Fibroblast of gingiva (primary cell): ENCODE results near the gene ADAMTS2.
"Not testable (repeated sequence)": the region's sequence is repeated elsewhere in the genome, so short reads cannot be mapped to it uniquely, and the experiment has no call there.

Experiments used
- DNase-seq: peaks from one replicate; pipeline ENCODE4 v3.0.0-alpha.2; 2011; ENCODE audit warnings: low read depth

ADAMTS2 gene

DNA sequence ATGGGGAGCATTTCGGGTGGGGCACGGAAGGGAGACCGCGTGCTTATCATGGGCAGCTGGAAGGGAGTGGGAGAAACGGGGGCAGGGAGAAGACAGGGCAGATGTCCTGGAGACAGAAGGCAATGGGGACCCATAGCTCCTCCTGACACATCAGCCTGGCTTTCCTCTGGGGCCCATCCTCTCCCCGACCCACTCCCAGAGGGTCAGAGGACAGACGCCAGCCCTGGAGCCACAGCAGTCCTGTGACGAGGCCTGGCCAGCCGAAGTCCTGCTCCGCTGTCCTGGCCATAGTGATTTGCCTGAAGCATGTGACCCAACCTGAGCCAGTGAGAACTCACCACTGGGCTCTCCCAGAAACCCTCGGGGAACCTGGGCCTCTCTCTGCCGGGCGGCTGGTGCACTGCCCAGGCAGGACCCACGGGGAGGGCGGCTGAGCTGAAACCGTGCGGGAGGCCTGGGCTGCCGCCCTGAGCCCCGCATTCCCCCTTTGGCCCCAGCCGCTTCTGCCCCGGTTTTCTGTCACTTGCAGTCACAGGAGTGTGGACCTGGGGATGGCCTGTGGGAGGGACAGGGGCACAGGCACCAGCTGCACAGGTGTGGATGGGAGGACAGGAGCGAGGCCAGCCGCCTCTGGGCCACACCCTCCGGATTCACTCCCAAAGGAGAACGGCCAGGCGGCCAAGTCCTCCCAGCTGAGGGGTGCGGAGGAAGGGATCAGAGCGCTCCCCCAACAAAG, 19.8 kb downstream of the ADAMTS2 start:
- no peak for DNase-seq

DNA sequence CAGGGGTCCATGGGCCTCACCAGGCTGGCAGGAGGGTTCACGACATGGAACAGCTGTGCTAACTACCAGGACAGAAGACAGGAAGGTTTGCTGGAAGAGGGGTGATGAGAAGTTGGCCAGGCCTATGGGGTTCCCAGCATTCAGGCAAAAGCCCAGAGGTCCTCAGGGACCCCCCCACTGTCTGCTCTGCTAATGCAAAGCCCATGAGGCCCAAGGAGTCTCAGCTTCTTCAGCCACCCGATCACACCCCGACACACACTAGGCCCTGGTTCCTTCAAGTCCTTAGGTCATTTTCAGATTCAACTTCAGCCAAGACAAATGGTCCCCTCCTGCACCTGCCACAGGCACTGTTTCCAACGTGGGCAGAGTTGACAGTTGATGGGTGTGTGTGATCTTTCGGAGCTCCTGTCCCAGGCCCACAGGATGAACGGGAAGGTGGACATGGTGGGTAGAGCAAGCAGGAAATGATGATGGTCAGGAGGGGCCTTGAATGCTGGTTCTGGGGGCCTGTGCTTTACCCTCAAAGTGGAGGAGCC, 20.4 kb downstream of the ADAMTS2 start:
- DNase-seq = no peak

DNA sequence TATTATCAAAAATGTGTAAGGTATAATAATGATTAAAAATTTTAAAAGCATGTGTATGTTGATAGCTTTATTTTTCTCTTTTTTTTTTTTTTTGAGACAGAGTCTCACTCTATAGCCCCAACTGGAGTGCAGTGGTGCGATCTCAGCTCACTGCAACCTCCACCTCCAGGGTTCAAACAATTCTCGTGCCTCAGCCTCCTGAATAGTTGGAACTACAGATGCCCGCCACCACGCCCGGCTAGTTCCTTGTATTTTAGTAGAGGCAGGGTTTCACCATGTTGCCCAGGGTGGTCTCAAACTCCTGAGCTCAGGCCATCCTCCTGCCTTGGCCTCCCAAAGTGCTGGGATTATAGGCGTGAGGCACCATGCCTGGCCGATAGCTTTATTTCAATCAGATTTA, 20.9 kb downstream of the ADAMTS2 start:
- not testable (repeated sequence) for DNase-seq

DNA sequence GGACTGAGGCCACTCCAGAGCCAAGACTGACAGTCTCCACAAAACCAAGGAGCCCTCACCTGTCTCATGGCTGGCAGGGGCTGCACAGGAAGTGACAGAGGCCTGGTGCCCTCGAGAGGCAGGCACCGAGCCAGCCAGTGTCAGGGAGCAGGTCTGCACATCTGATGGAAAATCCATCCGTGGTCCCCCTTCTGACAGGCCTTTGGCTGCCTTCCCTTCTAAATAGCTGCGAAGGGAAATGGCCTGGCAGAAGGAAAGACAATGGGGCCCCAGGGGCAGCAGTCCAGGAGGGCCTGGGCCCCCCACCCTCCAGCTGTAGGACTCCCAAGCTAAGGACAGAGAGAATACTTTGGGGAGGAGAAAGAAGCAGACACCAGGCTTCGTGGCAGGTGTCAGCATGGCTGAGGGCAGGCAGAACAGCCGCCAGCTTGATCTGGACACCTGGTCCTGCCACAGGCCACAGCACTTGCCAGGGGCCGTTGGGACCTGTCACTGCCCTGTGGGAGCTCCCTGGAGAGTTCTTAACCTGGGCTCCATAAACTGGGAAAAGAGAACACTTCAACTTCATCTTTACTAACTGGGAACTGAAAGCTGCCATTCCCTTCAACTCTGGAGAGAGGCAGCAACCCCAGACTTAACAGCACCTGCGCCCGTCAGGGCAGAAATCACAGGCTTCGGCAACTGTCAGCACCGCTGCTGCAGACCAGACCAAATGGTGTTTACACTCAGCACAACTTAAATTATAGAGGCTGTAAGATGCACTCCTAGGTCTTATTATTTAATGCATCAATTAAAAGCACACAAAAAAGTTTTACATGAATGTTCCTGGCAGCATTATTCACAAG, 22.0 kb downstream of the ADAMTS2 start:
- DNase-seq = no peak

DNA sequence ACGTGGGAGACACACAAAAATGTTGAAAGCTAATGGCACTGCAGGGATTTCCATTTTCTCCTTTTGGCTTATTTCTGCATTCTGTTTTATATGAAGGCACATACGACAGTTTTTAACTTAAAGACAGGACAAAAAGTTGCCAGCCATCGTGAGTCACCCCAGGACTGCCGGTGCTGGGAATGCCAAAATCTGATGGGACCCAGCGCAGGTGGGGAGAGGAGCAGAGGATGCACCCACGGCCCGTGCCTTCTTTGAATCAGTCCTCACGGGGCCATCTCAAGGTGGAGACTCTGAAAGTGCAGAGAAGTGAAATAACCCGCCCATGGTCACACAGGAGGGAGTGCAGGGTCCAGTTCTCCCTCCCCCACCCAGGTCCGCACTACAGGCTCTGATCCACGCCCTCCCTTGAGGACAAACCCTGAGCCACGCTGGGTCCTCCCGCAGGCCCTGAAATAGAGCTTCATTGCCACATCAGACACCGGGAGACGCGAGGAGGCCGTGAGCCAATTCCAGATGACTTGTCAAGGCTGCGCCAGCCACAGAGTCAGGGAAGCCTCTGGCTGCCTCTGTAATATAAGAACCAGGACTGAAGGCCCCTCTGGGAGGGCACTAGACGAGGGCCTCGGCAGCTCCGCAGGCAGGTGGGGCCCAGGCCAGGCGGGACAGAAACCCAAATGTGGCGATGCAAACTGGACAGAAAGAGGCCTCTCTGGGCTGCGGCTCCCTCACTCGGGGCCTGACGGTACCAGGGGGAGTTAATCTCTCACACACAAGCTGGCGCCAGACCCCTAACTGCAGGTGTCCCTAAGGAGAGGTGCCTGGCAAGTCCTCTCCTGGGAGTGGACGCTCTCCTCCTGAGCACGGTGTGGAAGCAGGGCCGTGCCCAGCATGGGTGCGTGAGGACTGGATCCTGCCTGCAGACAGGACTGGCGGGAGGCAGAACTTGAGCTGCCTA, 22.9 kb downstream of the ADAMTS2 start:
- DNase-seq = peak; percentile 54

DNA sequence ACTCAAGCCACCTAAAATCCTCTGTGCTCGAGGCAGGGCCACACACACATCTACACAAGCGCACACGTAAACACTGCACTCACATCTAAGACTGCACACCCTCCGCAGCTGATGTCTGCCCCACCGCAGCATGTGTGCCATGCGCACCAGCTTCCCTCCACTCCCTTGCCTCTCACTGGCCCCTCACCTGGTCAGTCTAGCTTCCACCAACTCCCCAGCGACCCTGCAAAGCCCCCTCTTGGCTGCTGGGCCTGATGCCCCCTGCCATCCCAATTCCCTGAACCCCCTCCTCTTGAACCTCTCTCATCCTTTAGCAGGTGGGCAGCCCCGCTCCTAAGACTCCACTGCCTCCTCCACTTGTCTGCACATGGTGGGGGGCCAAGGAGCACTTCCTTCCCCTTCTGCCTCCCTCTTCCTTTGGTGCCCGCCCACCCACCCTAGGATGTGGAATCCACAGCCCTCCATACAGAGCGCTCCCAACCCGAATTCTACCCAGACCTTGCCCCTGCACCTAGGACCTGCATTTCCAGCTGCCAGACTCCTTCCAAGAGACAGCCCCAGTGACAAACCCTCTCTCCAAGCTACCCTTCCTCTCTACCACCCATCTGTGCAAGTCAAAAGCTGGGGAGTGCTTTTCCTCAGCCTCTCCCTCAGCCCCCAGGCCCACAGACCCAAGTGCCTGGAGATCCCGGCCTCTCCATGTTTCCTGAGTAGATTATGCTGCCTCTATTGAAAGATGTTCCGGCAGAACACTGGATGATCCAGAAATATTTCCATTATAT, 23.9 kb downstream of the ADAMTS2 start:
- DNase-seq = no peak

DNA sequence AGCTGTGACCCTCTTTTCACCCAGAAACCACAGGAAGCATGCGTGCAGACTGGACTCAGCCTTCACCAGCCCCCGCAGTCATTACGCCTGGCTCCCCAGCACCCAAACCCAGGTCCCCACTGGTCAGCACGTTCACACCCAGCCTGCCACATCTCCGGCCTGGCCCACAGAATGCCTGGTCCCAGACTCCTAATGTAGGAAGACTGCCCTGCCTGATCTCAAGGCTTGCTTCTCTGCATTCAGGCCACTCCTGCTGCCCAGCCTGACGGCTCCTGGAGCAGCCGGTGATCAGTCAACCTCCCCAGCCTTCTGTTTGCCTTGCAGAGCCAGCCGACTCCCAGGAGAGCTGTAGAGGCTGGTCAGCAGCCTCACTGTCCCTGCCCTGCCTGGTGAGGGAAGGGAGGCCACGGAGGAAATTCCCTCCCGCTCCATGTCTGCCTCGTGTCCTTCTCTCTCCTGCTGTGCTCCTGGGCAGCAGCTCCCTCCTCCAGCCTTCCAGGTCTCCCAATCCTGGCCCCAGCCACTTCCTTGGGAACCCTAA, 25.4 kb downstream of the ADAMTS2 start:
- peak; percentile 66 for DNase-seq

DNA sequence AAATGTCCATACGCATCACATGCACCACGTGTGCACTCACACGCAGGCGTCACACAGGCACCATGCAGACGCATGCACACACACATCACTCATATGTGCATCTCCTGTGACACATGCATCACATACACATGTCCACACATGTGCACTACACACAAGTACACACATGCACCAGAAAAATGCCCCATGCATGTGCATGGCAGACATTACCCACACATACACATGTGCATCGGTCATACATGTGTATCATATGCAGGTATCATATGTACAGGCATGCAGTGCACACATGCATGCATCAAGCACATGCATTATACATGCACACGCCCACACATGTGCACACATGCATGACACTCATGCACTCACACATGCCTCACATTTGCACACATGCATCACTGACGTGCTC, 26.1 kb downstream of the ADAMTS2 start:
- no peak for DNase-seq

DNA sequence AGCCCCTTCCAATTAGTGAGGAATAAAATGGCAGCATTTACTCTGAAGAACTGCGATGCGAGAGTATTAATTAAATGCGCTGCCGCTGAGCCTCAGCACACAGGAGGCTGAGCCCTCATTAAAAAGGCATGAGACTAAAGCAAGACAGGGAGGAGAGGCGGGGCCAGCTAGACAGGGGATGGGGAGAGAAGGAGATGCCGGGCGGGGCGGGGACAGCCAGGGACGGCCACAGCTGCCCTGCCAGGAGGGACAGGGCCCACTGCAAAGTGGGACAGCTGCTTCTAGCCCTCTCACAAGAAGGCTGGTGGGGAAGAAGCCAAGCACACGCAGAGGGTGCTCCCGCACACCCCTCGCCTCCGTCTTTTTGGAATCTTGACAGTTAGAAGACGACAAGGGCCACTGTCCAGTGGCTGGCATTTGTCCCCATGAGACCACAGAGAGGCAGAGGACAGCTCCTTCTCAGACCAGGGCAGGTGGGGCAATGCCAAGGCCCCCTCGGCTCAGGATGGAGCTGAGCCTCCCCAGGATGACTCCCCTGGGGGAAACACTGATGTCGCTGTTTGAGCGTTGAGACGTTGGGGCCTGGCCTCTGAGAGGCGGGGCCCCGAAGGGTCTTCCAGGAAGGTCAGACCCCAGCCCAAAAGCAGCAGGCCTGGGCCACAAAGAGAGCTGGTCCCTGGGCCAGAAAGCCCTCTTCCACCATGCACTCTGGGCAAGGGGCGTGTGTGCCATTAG, 26.9 kb downstream of the ADAMTS2 start:
- no peak for DNase-seq

DNA sequence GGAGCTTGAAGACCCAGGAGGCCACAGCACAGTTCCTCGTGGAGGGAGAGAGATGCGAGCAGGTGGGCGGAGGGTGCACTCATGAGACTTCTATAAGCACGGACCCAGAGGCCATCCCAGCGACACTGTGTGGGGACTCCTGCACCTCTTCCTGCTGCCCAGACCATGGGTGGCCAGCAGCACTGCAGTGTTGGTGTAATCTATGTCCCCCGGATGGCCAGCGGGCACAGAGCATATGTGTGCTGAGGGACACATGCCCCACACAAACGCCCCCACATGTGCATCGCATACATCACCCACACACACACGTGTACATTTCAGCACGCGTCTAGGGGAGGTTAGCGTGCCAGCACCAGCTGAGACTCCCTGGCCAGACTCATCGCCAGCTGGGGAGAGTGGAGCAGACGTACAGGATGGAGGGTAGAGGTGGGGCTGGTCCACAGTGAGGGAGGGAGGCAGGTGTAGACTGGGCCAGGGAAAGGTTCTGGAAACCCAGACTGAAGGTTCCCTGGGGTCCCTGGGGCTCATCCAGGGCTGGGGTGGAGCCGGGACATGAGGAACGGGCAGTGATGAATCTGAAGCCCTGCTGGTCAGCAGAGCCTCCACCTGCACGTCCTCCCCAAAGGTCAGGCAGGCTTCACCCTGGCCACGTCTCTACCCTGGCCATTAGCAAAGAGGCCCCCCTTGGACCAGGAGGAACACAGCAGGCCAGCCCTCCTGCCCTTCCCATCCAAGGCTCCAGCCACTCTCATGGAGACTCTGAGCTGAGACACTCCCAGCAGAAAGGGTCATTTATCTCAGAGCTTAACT, 27.6 kb downstream of the ADAMTS2 start:
- DNase-seq = no peak

DNA sequence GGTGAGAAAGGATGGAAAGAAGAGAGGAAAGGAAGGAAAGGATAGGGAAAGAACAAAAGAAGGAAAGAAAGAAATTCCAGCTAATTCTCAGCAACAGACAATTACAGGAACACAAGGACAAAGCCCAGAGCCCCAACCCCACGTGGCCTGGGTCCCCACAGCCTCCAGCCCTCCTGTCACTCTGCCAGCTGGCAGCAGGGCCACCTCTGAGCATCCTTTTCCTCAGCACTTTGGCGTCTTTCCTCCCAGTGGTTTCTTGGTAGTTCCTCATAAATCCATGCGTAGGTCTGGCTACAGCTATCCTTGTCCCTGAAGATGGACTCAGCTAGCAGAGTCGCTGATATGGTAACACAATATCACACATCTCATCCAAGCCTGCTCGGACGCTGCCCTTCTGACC, 28.3 kb downstream of the ADAMTS2 start:
- DNase-seq = no peak

DNA sequence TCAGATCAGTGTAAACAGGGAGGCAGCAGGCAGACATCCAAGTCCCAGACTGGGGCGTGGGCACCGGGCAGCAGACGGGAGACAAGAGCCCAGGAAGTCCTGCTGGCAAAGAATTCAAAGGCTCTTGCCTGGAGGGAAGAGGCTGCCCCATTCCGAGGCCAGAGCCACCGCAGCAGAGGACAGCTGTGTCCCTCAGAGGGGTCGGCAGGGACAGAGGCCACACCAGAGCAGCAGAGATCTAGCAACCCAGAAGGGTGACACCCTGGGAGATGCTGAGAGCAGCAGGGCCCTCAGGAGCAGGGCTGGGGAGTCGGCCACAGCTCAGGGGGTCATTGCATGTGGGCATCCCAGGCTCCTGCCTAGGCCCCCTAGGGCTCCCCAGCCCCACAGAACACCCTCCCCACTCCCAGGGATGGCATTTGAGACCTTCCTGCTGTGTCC, 29.1 kb downstream of the ADAMTS2 start:
- DNase-seq = no peak

DNA sequence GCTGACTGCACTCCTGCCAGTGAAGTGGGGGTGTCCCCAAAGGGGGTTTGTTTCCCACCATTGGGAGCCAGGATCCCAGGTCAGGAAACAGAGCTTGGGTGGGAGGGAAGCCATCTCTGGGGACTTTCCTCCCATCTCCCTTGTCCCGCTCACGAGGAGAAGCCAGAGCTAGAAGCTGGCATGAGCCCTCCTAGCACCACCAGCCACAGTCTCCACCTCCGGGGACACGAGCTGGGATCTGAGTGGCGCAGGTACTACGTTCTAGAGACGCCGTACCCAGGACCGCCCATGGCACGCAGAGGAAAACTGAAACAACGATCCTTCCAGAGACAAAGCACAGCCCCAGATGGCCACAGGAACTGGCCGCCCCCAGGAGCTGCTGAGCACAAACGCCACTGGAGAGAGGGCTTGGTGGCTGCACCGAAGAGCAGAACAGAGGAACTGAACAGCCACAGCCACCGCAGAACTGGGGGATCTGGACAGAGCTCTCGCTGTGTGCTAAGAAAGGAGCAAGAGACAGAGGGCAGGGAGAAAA, 29.8 kb downstream of the ADAMTS2 start:
- no peak for DNase-seq

DNA sequence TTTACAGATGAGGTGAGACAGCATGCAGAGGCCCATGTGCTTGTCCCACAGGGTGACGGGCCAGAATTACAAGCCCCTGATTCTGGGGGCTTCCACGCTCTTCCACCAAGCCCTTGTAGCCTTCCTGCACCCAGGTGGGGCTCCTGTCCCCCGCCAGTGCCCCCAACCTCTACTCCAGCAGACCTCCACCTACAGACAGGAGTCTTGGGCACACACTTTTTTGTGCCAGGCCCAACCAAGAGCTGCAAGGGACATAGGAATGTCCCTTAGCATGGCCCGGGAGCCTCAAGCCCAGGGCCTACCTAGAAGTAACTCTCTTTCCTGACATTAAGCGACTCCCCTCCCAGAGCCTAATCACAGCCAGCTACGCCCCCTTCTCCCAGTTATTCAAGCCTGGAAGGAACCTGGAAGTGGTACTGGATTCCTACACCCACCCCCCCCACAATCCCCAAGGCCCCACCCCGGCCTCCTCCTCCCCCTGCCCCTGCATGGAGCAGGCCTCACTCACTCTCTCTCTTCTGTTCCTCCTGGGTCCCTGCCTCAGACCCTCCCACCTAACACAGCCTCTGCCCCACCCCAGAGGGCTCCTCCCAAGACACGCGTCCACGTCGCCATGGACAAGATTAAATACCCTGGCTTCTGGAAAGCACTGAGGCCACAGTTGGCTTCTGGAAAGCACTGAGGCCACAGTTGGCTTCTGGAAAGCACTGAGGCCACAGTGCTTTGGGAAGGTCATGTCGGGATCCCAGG, 30.5 kb downstream of the ADAMTS2 start:
- no peak for DNase-seq

DNA sequence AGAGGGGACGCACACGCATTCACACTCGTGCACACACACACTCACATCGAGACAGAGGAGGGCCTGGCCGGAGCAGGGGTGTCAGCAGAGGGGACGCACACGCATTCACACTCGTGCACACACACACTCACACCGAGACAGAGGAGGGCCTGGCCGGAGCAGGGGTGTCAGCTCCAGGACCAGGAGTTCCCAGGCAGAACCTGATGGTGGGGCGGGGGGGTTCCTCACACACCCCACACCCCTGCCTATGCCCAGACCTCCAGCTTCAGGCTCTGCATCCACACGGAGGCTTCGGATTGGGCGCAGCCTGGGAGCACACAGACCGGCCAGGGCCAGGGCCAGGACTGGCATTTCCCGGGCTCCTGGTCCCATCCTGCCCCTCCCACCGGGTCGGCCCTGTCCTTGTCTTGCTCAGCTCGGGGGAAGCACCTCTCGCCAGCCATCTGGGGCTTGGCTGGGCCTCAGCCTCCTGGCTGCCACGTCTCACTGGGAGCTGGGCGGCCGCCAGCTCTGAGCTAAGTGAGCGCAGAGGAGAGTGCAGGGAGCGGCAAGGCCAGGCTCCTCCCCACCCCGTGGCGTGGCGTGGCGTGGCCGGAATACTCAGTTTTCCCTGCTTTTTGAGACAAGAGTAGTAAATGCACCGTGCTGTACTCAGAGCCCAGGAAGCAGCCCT, 31.3 kb downstream of the ADAMTS2 start:
- peak; percentile 96 for DNase-seq

DNA sequence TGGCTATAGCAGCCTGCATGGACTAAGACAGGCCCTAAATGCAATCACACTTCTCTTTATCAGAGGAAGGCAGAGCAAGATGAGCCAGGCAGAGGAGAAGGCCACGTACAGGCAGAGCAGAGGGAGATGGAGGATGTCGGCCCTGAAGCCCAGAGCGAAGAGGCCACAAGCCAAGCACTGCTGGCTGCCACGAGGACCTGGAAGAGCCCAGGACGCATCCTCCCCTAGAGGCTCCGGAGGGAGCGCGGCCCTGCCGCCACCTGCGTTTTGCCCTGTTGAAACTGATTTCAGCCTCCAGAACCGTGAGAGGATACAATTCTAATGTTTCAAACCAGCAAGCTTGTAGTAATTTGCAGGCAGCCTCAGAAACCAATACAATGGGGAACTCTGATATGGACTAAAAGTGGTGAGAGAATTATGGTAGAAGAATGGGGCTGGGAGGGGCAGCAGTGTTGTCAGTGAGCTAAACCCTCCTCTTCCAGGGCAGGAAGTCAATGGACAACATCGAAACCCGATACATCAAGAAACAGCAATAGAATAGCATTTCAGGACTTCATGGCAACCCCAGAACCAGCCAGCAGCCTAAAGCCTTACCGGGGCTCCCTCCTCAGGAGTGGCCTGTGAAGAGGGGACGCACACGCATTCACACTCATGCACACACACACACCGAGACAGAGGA, 32.6 kb downstream of the ADAMTS2 start:
- peak; percentile 33 for DNase-seq

DNA sequence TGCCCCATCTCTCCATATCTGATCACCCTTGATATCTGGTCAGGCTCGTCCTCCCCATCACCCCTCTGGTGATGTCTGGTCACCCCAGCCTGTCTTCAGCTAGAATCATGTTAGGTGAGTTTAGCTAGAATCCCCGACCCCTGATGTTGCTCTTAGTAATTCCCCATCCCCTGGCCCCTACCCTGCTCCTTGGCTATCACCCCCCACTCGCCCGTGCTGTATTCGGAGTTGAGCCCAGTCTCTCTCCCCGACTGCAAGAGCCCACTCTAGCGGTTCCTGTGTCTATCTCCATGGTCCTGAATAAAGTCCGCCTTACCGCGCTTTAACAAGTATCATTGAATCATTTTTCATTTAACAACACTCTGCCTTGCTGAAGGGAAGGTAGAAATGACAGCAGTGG, 33.7 kb downstream of the ADAMTS2 start:
- DNase-seq = no peak
